Upper lobe of left lung (tissue), 6 donors: ENCODE measurements around the gene GTF2H2C. TPM values are rescaled to one million over a fixed set of nuclear protein-coding genes. Genes with fewer than 3 reads are reported as not detected.

ENCODE experiments used
- ATAC-seq, 2 donors: fragments of 200-7000 bp; cut with Tn5 transposase; one replicate each; pipeline ENCODE4 v1.9.1; 2022; ENCODE audit warnings: mild to moderate bottlenecking in 2 of 2, moderate library complexity in 2 of 2; ENCODE audit not compliant: low FRiP score in 2 of 2
- DNase-seq, 2 donors: peaks; one replicate each; pipeline ENCODE4 v3.0.0-alpha.2; 2019 to 2020
- H3K27ac ChIP-seq, 4 donors: fragments of 200-600 bp; sonication (generic); one replicate each; pipeline ENCODE4 v1.5.1; 2016 to 2019
- H3K27me3 ChIP-seq, 4 donors: fragments of 200-600 bp; sonication (generic); one replicate each; pipeline ENCODE4 v1.5.1; 2017 to 2019
- H3K36me3 ChIP-seq, 4 donors: fragments of 200-600 bp; sonication (generic); one replicate each; pipeline ENCODE4 v1.5.1; 2016 to 2019
- H3K4me1 ChIP-seq, 4 donors: fragments of 200-600 bp; sonication (generic); one replicate each; pipeline ENCODE4 v1.5.1; 2018 to 2019
- H3K4me3 ChIP-seq, 4 donors: fragments of 200-600 bp; sonication (generic); one replicate each; pipeline ENCODE4 v1.5.1; 2017 to 2019; ENCODE audit warnings: mild to moderate bottlenecking in 2 of 4, moderate library complexity in 1 of 4
- H3K9me3 ChIP-seq, 4 donors: fragments of 200-600 bp; sonication (generic); one replicate each; pipeline ENCODE4 v1.5.1; 2018 to 2019
- EP300 ChIP-seq, 4 donors: sonication (generic); formaldehyde crosslinking; IDR thresholded peaks; one replicate each; pipeline ENCODE4 v1.5.1; 2017; ENCODE audit warnings: antibody characterized with exemption in 4 of 4, control low read depth in 2 of 4
- POLR2A ChIP-seq, 4 donors: fragments of 450-650 bp; IDR thresholded peaks; one replicate each; pipeline ENCODE4 v1.5.1; 2016 to 2017; ENCODE audit warnings: antibody characterized with exemption in 4 of 4, mild to moderate bottlenecking in 2 of 4
- POLR2AphosphoS5 ChIP-seq, 2 donors: sonication (generic); formaldehyde crosslinking; IDR thresholded peaks; one replicate each; pipeline ENCODE4 v1.5.1; 2017; ENCODE audit warnings: antibody characterized with exemption in 2 of 2
- WGBS, 2 donors: methylation state at CpG; one replicate each; pipeline ENCODE4 v1.1.5; 2017 to 2018; 5-methylcytosine and 5-hydroxymethylcytosine counted together
- total RNA-seq, 6 donors: library from RNA; depleted of rRNA in 4 of 6; stranded (reverse); fragments of >200 nt in 4 of 6; gene quantifications; one replicate each; pipeline versions ENCODE4 v1.1.0 to v1.2.1, GENCODE V29; 2016 to 2021
- TF ChIP-seq, protein P1 (sequence below), 6 experiments: fragments of 450-650 bp in 4 of 6; fragments of 200-600 bp in 2 of 6; sonication (generic) in 2 of 6; IDR thresholded peaks; one replicate each; pipeline ENCODE4 v1.5.1; 2016 to 2019; ENCODE audit warnings: antibody characterized with exemption in 6 of 6
- donor health status: DM: no; HTN: no; CAD: no; lungs with moderate emphysema.
- donor health status: DM: no; HTN: yes; CAD: no; lungs with severe emphysema.

Gene GTF2H2C
- total RNA-seq, 6 donors from 2014 or later = 28.4 to 56.6 (median 33.4) TPM

DNA sequence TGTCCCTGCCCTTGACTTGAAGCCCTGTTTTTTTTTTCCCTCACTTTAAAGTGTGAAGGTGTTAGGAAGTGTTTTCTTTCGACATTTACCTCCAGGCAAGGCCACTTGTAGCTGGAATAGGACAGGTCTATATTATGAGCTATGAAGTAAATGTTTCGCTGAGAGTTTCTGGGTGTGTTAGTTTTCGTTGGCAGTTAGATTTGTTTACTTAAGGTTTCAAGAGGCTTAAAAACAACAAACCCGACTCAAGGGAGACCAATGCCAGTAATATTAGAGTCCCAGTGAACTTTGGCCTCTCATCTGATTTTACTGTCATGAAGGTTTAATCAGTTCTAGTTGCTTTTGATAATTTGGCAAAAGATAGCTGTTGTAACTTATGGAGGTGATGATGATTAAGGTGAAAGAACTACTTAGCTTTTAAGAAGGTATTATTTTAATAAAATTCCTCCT is 42.2 kb upstream of the GTF2H2C start:
- peak; percentile 49 to 91 for ATAC-seq
- no peaks in the 10 kb centered on the region for H3K9me3 ChIP-seq
- H3K4me3 ChIP-seq = no peak overlapping the region
- no peaks in the 10 kb centered on the region for H3K36me3 ChIP-seq
- H3K4me1 ChIP-seq = peaks cover 35 to 62% (median 53%) of the 10 kb centered on the region in 4 donors
- TF ChIP-seq POLR2AphosphoS5 (IDR thresholded peaks at IDR 0.05) (peak in 1 of 2 donors; percentile 21), EP300 (IDR thresholded peaks at IDR 0.05) (peak in 3 of 4 donors; percentile 61 to 94 (median 64)), POLR2A (IDR thresholded peaks at IDR 0.05) (peak in 1 of 4 donors; percentile 1)
- TF ChIP-seq, protein P1, sequence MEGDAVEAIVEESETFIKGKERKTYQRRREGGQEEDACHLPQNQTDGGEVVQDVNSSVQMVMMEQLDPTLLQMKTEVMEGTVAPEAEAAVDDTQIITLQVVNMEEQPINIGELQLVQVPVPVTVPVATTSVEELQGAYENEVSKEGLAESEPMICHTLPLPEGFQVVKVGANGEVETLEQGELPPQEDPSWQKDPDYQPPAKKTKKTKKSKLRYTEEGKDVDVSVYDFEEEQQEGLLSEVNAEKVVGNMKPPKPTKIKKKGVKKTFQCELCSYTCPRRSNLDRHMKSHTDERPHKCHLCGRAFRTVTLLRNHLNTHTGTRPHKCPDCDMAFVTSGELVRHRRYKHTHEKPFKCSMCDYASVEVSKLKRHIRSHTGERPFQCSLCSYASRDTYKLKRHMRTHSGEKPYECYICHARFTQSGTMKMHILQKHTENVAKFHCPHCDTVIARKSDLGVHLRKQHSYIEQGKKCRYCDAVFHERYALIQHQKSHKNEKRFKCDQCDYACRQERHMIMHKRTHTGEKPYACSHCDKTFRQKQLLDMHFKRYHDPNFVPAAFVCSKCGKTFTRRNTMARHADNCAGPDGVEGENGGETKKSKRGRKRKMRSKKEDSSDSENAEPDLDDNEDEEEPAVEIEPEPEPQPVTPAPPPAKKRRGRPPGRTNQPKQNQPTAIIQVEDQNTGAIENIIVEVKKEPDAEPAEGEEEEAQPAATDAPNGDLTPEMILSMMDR (IDR thresholded peaks at IDR 0.05) = no peak
- H3K27ac ChIP-seq = peak overlapping the region; percentile 64 to 84 (median 77)
- no peaks in the 10 kb centered on the region for H3K27me3 ChIP-seq
- DNase-seq = peak in 1 of 2 donors; percentile 43
- 29 to 33% methylated on average over 4 of the region's 4 CpGs for WGBS, 2 donors

DNA sequence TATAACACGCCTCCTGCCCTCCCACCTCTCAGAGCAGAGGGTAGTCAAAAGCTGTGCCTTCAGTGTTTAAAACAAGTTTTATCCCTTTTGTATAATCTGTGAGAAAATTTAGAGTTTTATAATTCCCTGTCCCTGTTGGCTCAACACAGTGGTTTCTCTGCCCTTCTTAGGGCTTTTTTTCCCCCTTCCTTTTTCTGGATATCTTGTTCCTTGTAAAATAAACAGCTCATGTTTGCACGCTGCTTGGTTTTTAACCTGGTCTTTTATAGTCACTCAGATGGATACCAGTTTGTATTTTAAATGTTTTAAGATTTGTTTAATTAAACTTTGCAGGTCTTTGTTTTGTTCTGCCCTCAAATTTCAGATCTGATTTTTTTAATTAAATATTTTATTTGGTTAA is 40.7 kb upstream of the GTF2H2C start:
- no peak for ATAC-seq
- no peaks in the 10 kb centered on the region for H3K36me3 ChIP-seq
- H3K4me3 ChIP-seq = no peak overlapping the region
- H3K4me1 ChIP-seq = peaks cover 28 to 53% (median 42%) of the 10 kb centered on the region in 4 donors
- peak overlapping the region; percentile 64 to 84 (median 77) for H3K27ac ChIP-seq
- H3K9me3 ChIP-seq = no peaks in the 10 kb centered on the region
- TF ChIP-seq POLR2AphosphoS5 (IDR thresholded peaks at IDR 0.05) = no peak
- no peak for TF ChIP-seq POLR2A (IDR thresholded peaks at IDR 0.05)
- TF ChIP-seq, protein P1 (IDR thresholded peaks at IDR 0.05) = no peak
- TF ChIP-seq EP300 (IDR thresholded peaks at IDR 0.05) = no peak
- no peaks in the 10 kb centered on the region for H3K27me3 ChIP-seq
- DNase-seq = no peak
- 59 to 76% methylated on average over 2 of the region's 2 CpGs for WGBS, 2 donors

DNA sequence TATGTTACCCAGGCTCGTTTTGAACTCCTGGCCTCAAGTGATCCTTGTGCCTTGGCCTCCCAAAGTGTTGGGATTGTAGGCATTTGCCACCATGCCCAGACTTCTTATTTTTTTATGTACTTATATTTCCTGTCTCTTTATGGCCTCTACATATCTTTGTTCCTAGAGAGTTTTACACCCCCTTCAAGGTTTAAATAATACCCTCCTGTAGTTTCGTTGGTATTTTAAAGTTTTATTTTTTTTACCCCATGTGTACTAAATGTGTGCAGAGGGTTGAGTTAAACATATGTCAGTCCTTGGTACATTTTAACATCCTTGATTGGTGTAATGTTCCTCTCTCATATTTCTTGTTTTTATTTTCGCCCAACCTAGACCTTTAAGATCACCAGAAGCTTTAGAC is 38.0 kb upstream of the GTF2H2C start:
- Histone ChIP-seq H3K36me3 (peaks cover 0 to 8% (median 0%) of the 10 kb centered on the region in 4 donors), H3K4me3 (no peak overlapping the region), H3K4me1 (peaks cover 28 to 43% (median 39%) of the 10 kb centered on the region in 4 donors), H3K27ac (peak overlapping the region in 1 of 4 donors; percentile 84), H3K27me3 (no peaks in the 10 kb centered on the region), H3K9me3 (no peaks in the 10 kb centered on the region)
- WGBS, 2 donors = 74 to 78% methylated on average over 3 of the region's 3 CpGs
- ATAC-seq (no peak), DNase-seq (no peak)
- no peak for TF ChIP-seq POLR2A (IDR thresholded peaks at IDR 0.05)
- no peak for TF ChIP-seq POLR2AphosphoS5 (IDR thresholded peaks at IDR 0.05)
- TF ChIP-seq, protein P1 (IDR thresholded peaks at IDR 0.05) = no peak
- TF ChIP-seq EP300 (IDR thresholded peaks at IDR 0.05) = no peak

DNA sequence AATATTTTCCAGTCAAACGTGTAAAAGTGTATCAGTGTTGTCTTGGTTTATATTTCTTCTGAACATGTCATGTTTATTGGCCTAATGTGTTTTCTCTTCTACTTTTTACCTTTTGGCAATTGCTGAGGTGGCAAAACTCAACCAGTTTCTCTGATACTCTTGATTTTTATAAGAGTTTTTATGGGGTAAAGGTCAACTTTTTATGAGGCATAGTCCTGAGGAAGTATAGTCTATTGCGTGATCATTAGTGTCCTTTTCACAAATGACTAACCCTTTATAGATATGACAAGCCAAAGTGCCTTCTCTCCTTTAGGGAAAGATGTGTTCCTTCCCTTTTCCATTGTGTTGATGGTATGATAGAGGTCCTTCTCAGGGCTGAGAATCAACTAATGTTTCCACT is 34.5 kb upstream of the GTF2H2C start:
- TF ChIP-seq, protein P1 (IDR thresholded peaks at IDR 0.05) = no peak
- TF ChIP-seq EP300 (IDR thresholded peaks at IDR 0.05) = no peak
- TF ChIP-seq POLR2A (IDR thresholded peaks at IDR 0.05) = no peak
- no peak for TF ChIP-seq POLR2AphosphoS5 (IDR thresholded peaks at IDR 0.05)
- no peak for DNase-seq
- no peak for ATAC-seq
- no peak overlapping the region for H3K27ac ChIP-seq
- peaks cover 13 to 44% (median 16%) of the 10 kb centered on the region in 4 donors for H3K4me1 ChIP-seq
- no peaks in the 10 kb centered on the region for H3K27me3 ChIP-seq
- H3K4me3 ChIP-seq = no peak overlapping the region
- H3K36me3 ChIP-seq = peaks cover 0 to 8% (median 0%) of the 10 kb centered on the region in 4 donors
- H3K9me3 ChIP-seq = no peaks in the 10 kb centered on the region
- WGBS, 2 donors = 87 to 90% methylated on average over 2 of the region's 2 CpGs

DNA sequence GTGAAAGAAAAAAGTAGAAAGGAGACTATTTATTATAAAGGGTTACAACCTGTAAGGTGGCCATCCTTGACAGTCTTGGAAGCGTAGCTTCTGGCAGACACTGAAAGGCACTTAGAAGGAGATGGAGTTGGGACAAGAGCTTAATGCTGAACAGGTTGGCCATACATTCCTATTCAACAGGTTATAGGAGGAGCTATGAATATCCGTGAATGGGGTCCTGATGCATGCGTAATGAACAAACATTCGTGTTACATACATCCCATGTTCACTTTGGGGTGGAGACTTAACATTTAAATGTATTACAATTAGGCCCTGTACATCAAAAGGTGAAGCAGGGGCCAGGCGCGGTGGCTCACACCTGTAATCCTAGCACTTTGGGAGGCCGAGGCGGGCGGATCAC is 33.3 kb upstream of the GTF2H2C start:
- DNase-seq (no peak), ATAC-seq (no peak)
- peaks cover 0 to 8% (median 0%) of the 10 kb centered on the region in 4 donors for H3K36me3 ChIP-seq
- 95 to 96% methylated on average over 9 of the region's 9 CpGs for WGBS, 2 donors
- no peak overlapping the region for H3K4me3 ChIP-seq
- H3K27ac ChIP-seq = peak overlapping the region in 2 of 4 donors; percentile 31 to 35
- TF ChIP-seq POLR2AphosphoS5 (IDR thresholded peaks at IDR 0.05) (no peak), EP300 (IDR thresholded peaks at IDR 0.05) (no peak), POLR2A (IDR thresholded peaks at IDR 0.05) (no peak)
- TF ChIP-seq, protein P1 (IDR thresholded peaks at IDR 0.05) = no peak
- peaks cover 15 to 44% (median 17%) of the 10 kb centered on the region in 4 donors for H3K4me1 ChIP-seq
- no peaks in the 10 kb centered on the region for H3K27me3 ChIP-seq
- no peaks in the 10 kb centered on the region for H3K9me3 ChIP-seq
